NCI-H1092 (cell line): ENCODE results near the gene NLRP10.
"Not testable (repeated sequence)": the region's sequence is repeated elsewhere in the genome, so short reads cannot be mapped to it uniquely, and the experiment has no call there.

ENCODE experiments used
- DNase-seq: peaks from one replicate; lab custom pipeline; 2025; lab: John Stamatoyannopoulos, UW

NLRP10 gene, protein sequence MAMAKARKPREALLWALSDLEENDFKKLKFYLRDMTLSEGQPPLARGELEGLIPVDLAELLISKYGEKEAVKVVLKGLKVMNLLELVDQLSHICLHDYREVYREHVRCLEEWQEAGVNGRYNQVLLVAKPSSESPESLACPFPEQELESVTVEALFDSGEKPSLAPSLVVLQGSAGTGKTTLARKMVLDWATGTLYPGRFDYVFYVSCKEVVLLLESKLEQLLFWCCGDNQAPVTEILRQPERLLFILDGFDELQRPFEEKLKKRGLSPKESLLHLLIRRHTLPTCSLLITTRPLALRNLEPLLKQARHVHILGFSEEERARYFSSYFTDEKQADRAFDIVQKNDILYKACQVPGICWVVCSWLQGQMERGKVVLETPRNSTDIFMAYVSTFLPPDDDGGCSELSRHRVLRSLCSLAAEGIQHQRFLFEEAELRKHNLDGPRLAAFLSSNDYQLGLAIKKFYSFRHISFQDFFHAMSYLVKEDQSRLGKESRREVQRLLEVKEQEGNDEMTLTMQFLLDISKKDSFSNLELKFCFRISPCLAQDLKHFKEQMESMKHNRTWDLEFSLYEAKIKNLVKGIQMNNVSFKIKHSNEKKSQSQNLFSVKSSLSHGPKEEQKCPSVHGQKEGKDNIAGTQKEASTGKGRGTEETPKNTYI

DNA sequence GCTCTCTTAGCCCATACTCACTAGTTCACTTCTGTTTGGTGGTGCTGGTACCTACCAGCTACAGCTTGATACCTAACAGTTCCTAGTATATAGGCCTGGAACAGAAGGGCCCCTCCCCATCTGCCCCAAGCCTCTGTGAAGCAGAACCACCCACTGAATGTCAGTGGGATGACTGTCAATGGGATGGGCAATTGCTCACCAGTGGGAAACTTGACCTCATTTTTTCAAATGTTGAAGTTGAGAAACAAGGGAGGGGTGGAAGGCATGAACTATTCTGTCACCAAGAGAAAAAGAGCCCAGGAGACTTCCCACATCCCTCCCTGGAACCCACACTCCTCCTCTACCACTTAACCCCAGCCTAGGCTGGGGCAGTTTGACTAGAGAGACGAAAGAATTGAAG lies at the start of gene NLRP10:
Gene NLRP10 (minus strand): TSS at position 62 of the 400 bp plus-strand sequence. CDS start 1,952 bp downstream, outside the sequence.
- no peak for DNase-seq

DNA sequence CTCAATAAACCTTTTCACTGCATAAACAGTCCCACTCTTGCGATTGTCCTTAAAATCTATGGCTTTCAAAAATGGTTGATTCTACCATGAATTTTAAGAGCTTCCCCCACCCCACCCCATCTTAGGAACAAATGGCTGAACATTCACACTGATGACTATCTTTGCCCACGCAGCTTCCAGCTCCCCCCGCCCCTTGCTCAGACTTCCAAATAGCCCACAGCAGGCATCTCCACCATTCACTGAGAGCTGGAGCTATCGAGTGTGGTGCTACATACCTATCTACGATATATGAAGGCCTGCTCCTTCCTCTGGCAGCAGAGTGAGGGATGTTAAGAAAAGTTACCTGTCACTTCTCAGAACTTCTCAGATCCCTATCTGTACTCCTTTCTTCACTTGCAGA lies 48.6 kb upstream of the NLRP10 start:
- no peak for DNase-seq

DNA sequence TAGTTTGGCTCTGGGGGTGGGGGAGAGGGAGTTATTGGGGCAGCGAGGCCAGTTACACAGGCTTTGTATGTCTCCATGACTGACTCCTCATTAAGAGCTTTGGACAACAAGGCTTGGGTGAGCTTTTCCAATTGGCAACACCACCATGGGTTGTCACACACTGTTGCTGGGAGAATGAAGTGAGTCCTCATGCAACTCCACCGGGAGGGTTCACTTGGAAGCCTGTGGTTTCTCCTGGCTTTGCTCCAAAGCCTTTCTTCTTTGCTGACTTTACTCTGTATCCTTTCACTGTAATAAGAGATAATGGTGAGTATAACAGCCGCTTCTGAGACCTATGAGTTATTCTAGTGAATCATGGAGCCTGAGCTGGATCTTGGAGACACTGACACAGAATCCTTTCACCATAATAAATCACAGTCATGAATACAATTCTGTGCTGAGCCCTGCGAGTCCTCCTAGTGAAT lies 46.8 kb upstream of the NLRP10 start:
- no peak for DNase-seq

DNA sequence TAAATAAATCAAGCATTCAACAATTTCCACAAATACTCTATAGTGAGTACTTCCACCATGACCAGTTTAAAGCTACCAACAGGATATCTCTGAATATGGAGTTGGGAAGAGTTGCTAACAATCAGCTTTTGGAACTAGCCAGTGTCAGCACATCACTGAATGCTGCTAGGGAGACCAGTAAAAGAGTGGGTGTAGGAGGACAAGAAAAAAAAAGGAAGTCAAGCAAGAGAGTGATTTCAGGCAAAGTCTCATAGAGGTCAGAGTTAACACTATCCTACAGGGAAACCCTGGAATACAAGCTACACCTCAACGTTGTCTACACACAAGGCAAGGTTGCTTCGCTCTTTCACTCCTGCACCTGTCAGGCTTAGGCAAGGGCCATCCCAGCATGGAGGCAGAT lies 46.1 kb upstream of the NLRP10 start:
- DNase-seq: no peak

DNA sequence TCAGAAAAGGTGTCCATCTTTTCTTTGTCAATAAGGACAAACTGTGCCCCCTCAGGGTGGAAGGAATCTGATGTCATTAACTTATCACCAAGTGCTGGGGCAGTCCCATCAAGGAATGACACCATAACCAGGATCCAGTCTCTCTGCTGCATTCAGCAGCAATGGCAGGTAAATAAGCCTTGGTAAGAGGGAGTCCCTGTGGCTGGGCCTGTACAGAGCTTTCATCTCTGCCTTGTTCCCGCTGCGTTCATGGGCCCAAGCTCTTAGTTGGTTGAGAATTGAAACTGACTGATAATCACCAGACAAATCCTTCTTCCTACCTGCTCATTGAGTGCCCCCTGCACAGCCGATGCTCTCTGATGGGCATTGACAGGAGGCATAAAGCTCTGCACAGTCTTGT lies 44.6 kb upstream of the NLRP10 start:
- DNase-seq: no peak

DNA sequence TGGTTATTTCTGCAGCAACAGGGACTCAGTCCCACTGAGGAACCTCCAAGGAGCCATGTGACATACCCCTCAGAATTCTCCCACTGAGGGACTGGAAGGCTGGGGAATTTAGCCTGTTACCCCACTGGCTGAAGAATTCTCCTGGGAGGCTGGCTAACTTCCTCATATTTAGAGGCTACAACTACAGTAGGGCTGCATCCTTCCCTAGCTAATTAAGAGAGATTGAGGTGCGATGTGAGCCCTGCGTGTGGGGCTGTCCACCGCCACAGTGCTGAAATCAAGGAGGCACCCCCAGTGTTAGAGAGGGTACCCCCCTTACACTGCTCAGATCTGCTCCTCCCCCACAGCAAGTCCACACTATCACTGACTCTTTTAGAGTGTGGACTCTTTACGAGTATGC lies 43.0 kb upstream of the NLRP10 start:
- DNase-seq: no peak

DNA sequence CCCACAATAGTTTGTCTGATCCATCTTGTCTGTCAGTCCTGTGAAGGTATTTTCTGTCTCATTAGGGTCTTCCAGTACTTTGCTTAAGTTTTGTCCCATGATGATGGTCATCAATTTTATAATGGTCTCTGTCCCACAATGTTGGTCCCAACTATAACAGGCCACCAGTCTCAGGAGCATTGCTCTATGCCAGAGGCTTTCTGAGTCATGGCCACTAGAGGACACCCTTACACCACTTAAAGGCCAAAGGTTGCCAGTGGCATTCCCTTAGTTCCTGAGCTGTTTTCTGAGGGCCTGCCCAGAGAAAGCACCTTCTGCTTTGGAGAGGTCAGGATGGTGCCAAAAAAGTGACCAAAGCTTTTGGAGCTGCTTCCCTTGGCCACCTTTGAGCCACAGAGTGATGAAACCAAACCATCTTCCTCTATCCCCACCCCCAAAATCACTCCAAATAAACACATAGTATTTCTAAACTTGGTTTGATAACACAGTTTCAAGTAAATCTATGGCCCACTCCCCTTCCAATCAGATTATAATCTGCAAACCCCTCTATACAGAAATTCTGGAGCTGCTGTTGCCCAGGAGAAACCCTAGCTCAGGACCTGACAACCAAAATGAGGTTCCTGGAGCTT lies 41.2 kb upstream of the NLRP10 start:
- peak; percentile 44 for DNase-seq

DNA sequence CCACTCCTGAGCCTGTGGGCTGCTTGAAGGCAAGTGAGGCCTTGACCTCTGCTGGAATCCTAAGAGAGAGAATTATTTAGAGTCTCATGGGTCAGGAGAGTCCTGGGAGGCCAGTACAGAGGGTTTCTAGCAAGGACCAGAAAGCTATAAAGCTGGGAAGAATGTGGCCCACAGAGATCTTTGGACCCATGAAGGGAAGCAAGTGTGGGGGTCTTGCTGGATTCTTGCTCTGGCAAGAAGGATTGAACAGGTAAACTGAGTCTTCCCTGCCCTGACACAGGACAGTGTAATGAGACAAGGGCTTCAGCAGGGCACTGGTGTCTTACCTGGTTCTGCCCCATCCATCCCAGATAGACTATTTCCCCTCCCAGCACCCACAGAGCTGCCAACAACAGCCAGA lies 40.3 kb upstream of the NLRP10 start:
- DNase-seq: no peak

DNA sequence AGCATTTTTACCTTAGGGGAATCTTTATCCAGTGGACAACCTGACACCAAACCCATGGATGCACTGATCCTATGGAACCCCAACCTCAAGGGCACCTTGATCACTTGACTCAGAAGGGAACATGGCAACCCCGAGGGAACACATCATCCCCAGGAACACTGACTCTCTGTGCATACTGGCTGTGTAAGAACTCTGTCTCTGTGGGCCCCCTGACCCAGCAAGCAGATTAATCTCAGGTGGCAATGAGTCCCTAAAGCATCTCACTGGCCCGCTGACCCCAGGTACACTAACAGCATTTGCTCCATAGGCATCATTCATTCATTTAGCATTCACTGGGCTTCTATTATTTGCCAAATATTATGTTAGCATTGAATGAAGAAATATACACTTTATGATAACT lies 38.8 kb upstream of the NLRP10 start:
- DNase-seq: no peak

DNA sequence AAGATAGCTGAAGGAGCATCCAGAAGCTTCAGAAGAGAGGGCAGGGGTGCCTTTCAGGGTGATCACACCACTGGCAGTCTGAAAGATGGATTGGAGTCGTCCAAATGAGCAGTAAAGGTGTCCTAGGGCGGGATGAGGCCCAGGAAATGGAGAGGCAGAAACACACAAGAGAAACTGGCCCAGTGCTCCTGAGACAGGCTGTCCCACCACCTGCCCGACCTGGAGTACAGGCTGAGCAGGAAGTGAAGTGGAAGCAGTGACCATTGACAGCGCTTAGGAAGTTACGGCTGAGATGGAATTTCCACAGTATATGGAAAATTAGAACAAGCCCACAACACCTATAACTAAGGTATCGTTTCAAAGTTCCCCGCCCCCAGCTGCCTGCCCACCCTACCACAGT lies 37.9 kb upstream of the NLRP10 start:
- DNase-seq: no peak

DNA sequence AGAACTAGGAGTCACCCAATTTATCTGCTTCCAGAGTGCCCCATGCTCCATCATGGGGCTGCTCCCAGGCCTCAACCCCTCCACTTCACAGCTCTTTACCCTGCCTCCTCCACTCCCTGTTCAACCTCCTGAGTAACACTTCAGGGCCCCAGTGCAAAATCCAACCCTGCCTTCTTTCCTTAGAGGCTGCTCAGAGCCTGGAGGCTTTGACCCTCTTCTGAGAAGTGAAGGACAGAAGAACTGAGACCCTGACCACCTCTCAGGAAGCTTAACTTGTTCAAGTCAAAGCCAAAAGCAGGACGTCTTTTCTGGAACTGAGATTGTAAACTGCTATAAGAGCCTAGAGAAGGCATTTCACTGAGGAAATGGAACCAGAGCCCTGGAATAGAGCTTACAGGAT lies 37.4 kb upstream of the NLRP10 start:
- no peak for DNase-seq

DNA sequence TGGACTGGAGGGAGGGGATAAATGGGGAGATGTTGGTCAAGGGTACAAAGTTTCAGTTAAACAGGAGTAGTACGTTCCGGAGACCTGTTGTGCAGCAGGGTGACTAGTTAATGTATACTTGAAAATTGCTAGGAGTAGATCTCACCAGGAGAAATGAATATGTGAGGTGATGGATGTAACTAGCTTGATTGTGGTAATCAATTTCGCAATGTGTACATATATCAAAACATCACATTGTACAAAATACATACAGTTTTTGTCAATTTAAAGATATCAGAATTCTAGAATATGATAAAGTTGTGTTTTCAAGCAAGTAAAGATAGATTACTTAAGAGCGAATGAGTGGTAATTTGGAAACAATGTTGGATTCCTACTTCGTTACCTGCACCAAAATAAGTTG lies 35.1 kb upstream of the NLRP10 start:
- DNase-seq: no peak

DNA sequence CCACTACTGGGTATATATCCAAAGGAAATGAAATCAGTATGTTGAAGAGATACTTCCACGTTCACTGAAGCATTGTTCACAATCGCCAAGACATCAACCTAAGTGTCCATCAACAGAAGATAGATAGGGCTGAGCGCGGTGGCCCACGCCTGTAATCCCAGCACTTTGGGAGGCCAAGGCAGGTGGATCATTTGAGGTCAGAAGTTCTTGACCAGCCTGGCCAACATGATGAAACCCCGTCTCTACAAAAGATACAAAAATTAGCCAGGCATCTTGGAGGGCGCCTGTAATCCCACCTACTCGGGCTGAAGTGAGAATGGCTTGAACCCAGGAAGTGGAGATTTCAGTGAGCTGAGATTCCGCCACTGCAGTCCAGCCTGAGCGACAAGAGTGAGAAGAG lies 34.5 kb upstream of the NLRP10 start:
- DNase-seq: no peak

DNA sequence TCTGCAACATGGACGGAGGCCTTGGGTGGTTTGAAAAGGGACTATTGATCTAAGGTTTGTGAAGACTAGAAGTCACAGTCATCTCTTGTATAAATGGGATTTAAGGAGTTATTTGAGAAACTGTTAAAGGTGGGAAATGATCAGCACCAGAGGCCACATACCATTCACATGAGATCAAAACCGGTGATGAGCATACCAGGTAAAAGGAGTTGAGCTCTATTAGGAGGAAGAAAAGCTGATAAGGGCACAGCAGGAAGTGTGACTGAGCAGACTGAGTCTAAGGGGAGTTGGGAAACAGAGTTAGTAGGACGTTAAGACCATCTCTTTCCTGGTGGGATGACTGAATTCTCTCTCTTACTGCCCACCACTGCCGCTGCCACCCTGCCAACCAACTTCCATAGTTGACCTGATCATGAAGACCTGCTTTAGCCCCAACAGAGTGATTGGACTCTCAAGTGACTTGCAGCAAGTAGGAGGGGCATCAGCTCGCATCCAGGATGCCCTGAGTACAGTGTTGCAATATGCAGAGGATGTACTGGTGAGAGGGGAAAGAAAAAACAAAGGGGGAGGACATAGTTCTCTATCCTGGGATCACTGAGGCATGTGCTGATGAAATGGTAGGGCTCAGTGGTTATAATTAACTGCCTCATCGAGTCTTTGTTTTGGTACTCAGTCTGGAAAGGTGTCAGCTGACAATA lies 29.5 kb upstream of the NLRP10 start:
- no peak for DNase-seq

DNA sequence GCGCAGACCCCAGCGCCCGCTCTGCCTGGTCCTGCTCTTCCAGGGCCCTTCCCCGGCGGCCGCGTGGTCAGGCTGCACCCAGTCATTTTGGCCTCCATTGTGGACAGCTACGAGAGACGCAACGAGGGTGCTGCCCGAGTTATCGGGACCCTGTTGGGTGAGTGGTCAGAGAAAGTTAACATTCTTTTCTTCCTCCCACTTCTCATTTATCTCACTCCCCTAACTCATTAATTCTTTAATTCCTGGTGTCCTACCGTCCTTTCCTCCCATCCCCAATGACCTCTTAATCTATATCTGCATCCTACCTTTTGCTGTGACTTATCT lies 22.3 kb upstream of the NLRP10 start:
- not testable (repeated sequence) for DNase-seq

DNA sequence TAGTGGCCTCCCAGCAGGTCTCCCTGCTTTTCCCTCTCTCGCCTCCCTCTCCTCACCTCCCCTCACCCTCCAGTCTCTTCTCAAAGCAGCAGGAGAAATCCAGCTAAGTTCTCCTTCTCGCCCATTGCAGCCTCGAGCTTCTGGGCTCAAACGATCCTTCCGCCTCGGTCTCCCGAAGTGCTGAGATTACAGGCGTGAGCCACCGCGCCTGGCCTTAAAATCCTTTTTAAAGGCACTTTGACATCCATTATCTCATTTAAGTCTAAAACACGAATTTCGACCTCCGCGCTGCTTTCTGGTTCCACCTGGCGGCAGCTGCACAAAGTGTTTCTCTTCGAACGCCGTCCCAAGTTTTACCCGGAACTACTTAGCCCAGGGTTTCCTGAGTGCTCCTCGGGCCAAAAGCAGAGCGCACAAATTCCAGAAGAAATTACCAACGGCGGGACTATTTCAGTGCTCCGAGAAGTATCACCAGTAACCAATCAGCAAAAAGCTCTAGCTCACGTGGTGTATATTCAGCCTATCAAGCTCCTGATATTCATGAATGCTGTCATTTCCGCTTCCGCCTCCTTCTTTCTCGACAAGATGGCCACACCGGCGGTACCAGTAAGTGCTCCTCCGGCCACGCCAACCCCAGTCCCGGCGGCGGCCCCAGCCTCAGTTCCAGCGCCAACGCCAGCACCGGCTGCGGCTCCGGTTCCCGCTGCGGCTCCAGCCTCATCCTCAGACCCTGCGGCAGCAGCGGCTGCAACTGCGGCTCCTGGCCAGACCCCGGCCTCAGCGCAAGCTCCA lies 21.7 kb upstream of the NLRP10 start, which contains the start of gene EIF3F:
Gene EIF3F (plus strand): TSS at position 570 of the 792 bp plus-strand sequence. CDS start 16 bp downstream, at position 586.
- DNase-seq: peak; percentile 99

DNA sequence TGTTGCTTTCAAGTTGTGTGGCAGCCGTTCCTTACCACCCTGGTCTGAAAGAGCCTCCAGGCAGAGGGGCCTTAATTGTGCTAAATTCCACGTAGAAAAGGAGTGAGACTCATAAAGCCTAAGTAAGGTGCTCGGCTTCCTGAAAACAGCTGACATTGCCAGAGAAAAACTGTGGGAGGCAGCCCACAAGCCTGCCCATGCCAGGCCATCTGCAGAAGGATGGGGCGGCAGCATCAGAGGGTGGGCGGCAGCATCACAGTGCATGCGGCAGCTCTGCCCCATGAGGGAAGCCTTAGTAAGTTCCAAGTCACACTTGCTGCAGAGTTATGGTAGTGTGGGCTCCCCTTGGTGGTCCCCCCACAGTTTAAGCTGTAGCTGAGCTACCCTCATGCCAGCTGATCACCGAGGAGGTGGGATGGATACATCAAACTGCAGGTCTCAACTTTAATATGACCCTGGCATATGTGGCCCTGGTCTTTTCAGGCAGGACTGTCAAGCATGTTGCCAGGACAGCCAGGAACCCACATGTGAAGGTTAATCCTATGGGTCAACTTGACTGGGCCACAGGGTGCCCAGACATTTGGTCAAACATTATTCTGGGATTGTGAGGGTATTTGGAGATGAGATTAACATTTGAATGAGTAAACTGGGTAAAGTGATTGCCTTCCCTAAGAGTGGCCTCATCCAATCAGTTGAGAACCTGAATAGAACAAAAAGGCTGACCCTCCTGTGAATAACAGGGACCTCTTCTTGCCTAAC lies 18.8 kb upstream of the NLRP10 start:
- no peak for DNase-seq

DNA sequence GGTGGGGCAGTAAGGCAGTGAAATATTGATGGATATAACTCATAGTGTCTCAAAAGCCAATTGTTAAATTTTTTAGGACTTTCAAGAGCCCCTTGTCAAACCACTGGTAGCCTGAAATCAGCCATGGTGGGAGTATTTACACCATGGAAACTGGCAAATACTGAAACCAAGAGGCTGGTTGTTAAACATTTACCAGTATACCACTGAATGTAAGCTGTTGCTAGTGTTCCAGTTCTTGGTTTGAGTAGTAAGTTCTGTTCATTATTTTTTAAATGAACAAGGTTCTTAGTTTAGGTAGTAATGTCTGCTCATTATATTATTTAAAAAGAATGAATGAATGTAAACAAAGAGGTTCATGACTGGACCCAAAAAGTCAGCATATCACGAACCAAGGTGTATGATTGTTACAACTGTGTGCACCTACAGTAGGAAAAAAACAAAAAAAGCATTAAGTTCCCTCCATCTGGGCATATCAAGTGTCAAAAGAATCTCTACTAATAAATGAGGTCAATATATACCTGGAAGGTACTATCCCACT lies 17.4 kb upstream of the NLRP10 start:
- DNase-seq: no peak

DNA sequence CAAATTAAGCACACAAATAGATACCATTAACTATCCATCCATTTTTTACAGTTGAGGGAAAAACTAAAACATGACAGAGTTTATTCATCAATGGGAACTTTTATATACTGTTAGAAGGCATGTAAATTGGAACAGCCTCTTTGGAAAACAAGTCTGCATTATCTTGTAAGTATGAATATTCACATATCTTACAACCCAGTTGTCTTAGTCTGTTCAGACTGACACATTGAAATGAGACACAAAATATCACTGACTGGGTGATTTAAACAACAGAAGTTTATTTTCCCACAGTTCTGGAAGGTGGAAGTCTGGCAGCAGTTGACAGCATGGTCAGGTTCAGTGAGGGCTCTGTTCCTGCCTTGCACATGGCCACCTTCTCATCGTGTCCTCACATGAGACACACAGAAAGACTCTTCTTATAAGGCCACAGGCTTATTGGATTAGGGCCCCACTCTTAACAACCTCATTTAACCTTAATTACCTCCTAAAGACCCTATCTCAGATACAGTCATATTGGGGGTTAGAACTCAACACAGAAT lies 16.4 kb upstream of the NLRP10 start:
- no peak for DNase-seq

DNA sequence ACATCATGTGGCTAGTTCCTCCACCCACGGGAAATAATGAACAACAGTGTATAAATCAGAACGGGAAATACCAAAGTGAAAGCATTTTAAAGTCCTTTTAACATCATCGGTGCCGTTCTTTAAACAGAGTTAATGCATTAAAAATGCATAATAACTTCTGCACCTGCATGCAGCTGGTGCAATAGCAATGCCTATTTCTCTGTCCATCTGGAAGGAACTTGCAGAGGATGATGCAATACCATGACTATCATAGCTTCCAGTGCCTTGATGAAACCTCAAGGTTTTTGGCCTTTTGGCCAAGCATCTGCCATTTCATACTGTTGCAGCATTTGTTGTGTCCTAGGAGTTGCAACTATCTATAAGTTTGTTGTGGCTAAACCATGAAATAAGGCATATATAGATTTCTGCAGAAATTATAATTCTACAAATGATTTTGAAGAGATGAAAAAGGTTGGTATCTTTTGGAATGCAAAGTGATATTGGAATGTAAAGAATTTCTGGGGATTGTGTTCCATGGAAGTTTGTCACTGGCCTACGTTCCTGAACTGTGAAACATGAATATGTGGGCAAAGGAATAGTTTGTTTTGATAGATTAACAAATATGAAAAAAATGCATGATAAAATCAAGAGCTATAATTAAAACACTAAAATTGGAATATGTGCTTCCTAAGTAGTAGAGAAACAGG lies 12.1 kb upstream of the NLRP10 start:
- DNase-seq: no peak
